Activated CD8-positive, alpha-beta memory T cell treated with anti-CD3 and anti-CD28 coated beads for 4 hours (primary cell): ENCODE results near the gene PABPC1L.

ENCODE experiments used
- DNase-seq, 2 donors: peaks; one replicate each; pipeline ENCODE4 v3.0.0-alpha.2; 2020; ENCODE audit warnings: low read depth in 2 of 2

PABPC1L gene

GRCh38 chr20:44966030-44966961, 56.4 kb downstream of the PABPC1L start, which contains the start of gene STK4:
TSS of gene STK4 (plus strand) at chr20:44966512. CDS start at chr20:44966569, 57 bp downstream.
- DNase-seq: peak; percentile 89 to 90

GRCh38 chr20:44967207-44967807, 57.4 kb downstream of the PABPC1L start:
- no peak for DNase-seq

GRCh38 chr20:44969300-44969894, 59.5 kb downstream of the PABPC1L start:
- DNase-seq: no peak

- DNase-seq: no peak
Measured at GRCh38 chr20:44970243-44970757, 60.4 kb downstream of the PABPC1L start.

- no peak for DNase-seq
Measured at GRCh38 chr20:44973053-44973452, 63.2 kb downstream of the PABPC1L start.

GRCh38 chr20:44976698-44977097, 66.8 kb downstream of the PABPC1L start:
- no peak for DNase-seq

- DNase-seq: peak; percentile 52 to 60
Measured at GRCh38 chr20:44979090-44979621, 69.3 kb downstream of the PABPC1L start.

- DNase-seq: no peak
Measured at GRCh38 chr20:44981736-44982406, 72.0 kb downstream of the PABPC1L start.

GRCh38 chr20:44983093-44983674, 73.3 kb downstream of the PABPC1L start:
- DNase-seq: no peak

GRCh38 chr20:44988631-44989171, 78.8 kb downstream of the PABPC1L start:
- DNase-seq: no peak
